ENCODE results near the gene SAT1. TPM values are rescaled to one million over a fixed set of nuclear protein-coding genes. Genes with fewer than 3 reads are reported as not detected.

Gene SAT1
- polyA plus RNA-seq, 1 experiment = 46.1 TPM

DNA sequence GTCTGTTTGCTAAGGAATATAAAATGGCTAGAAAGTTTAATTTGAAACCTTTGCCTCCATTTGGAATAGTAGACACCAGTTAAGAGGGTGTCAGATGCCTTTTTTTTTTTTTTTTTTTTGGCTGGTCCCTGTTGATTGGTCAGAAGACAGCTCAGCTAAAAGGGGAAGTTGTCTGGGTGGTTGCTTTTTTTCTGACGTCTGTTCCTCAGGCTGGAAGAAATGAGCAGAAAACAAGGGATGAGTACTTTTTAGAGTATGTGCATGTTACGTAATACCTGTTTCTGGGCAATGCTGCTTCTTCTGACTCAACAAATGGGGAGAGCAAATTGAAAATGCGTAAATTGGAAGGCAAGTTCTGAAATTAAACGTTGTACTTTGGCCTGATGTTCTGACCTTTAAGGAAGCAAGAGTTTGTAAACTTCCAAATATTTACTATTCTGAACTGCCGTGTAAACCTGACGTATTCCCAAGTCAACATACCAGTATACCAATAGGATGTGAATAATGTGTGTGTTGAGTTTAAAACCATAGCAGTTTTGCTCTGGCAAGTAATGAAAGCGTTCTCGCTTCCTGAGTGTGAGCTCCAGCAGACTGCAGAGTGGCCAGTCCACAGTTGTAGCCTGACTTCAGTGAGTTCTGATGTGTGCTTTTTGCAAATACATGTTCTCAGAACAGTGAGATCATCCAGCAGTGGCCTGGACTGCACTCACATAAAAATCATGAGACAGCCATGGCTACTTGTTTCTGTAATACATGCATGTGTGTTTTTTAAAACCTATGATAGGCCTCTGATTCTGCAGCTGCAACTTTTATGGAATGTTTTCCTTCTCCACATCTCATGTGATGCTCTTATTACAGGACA, 1.7 kb downstream of the SAT1 start:
- peak; percentile 43 for DNase-seq (ENCODE audit: low read depth)
- no peaks in the 10 kb centered on the region for H3K36me3 ChIP-seq (ENCODE audit: control insufficient read depth, insufficient read depth, low read length)
- H3K4me3 ChIP-seq (ENCODE audit: low read depth, low read length) = peak overlapping the region; percentile 76; the same call in 1 of the 2 replicates
- H3K27me3 ChIP-seq (ENCODE audit: control insufficient read depth, insufficient read depth, low read length) = no peaks in the 10 kb centered on the region
- ChIA-PET CTCF (interaction anchor here (0.8 to 3.1 kb wide), 3 partner anchors 9 to 117 kb away, joined by 3 to 29 read pairs (median 4); no protein-coding TSS in a partner anchor), POLR2A (interaction anchor here (0.6 to 0.7 kb wide), 2 partner anchors 42 to 641 kb away, joined by 4 to 5 read pairs; no protein-coding TSS in a partner anchor)
- no peak for TF ChIP-seq CTCF (IDR thresholded peaks at IDR 0.05; ENCODE audit: insufficient read depth, low read depth, low read length)

- Histone ChIP-seq H3K27me3 (ENCODE audit: control insufficient read depth, insufficient read depth, low read length) (no peaks in the 10 kb centered on the region), H3K36me3 (ENCODE audit: control insufficient read depth, insufficient read depth, low read length) (no peaks in the 10 kb centered on the region), H3K4me3 (ENCODE audit: low read depth, low read length) (no peak overlapping the region)
- POLR2A ChIA-PET = no interaction called here
- no peak for DNase-seq (ENCODE audit: low read depth)
- CTCF ChIA-PET = no interaction called here
- no peak for TF ChIP-seq CTCF (IDR thresholded peaks at IDR 0.05; ENCODE audit: insufficient read depth, low read depth, low read length)
Observed at GRCh38 chrX:23785580-23785979, 2.6 kb downstream of the SAT1 start.

DNA sequence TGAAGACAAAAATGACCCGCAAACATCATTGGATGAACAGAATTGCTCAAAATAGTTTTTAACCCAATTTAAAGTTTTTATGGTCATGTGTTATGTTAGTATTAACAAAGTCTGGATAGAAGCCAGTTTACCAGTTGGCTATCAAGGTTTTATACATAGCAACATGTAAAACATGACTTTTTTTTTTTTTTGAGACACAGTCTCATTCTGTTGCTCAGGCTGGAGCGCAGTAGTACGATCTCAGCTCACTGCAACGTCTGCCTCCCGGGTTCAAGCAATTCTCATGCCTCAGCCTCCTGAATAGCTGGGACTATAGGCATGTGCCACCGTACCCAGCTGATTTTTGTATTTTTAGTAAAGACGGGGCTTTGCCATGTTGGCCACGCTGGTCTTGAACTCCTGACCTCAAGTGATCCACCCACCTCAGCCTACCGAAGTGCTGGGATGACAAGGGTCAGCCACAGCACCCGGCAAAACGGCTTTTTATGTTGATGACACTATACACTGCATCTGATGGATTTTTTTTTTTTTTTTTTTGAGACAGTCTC, 3.4 kb downstream of the SAT1 start:
- POLR2A ChIA-PET = no interaction called here

GRCh38 chrX:23787745-23788118, 4.8 kb downstream of the SAT1 start:
- Histone ChIP-seq H3K4me3 (ENCODE audit: low read depth, low read length) (no peak overlapping the region), H3K36me3 (ENCODE audit: control insufficient read depth, insufficient read depth, low read length) (no peaks in the 10 kb centered on the region), H3K27me3 (ENCODE audit: control insufficient read depth, insufficient read depth, low read length) (no peaks in the 10 kb centered on the region)
- DNase-seq (ENCODE audit: low read depth) = no peak
- TF ChIP-seq CTCF (IDR thresholded peaks at IDR 0.05; ENCODE audit: insufficient read depth, low read depth, low read length) = no peak
- ChIA-PET CTCF (interaction anchor here (1.3 kb wide), 1 partner anchor 114 kb away, joined by 3 read pairs; no protein-coding TSS in a partner anchor), POLR2A (no interaction called here)

More for the DNA sequence above, 3.4 kb downstream of the SAT1 start:
- Histone ChIP-seq H3K36me3 (ENCODE audit: control insufficient read depth, insufficient read depth, low read length) (no peaks in the 10 kb centered on the region), H3K4me3 (ENCODE audit: low read depth, low read length) (no peak overlapping the region), H3K27me3 (ENCODE audit: control insufficient read depth, insufficient read depth, low read length) (no peaks in the 10 kb centered on the region)
- CTCF ChIA-PET = no interaction called here
- no peak for TF ChIP-seq CTCF (IDR thresholded peaks at IDR 0.05; ENCODE audit: insufficient read depth, low read depth, low read length)
- no peak for DNase-seq (ENCODE audit: low read depth)

DNA sequence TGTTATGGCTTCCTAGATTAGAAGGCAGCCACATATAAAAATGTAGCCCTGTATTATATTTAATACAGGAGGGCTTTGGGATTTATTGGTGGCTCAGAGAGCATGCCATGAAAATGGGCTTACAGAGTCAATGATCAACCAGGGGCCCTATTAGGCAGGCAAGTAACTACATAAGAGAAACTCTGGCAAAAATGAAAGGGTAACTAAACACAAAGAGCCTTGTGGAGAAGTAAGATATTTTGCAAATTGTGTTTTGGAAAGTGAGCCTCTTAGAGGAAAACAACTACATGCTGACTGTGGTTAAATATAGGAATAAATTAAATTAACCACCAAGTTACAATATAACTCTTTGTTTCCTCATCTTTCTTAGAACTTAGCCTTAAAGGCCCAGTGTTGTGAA, 5.5 kb downstream of the SAT1 start:
- CTCF ChIA-PET = interaction anchor here (0.5 kb wide), 1 partner anchor 16 kb away, joined by 3 read pairs; no protein-coding TSS in a partner anchor

More for the DNA sequence above, 5.5 kb downstream of the SAT1 start:
- TF ChIP-seq CTCF (IDR thresholded peaks at IDR 0.05; ENCODE audit: insufficient read depth, low read depth, low read length) = no peak
- Histone ChIP-seq H3K4me3 (ENCODE audit: low read depth, low read length) (no peak overlapping the region), H3K27me3 (ENCODE audit: control insufficient read depth, insufficient read depth, low read length) (no peaks in the 10 kb centered on the region), H3K36me3 (ENCODE audit: control insufficient read depth, insufficient read depth, low read length) (no peaks in the 10 kb centered on the region)
- no peak for DNase-seq (ENCODE audit: low read depth)
- POLR2A ChIA-PET = no interaction called here
